GM12878 (cell line): ENCODE results near the gene DAB2IP. TPM values are rescaled to one million over a fixed set of nuclear protein-coding genes. Genes with fewer than 3 reads are reported as not detected.

ENCODE experiments used
- ATAC-seq: fragments of 200-7000 bp; cut with Tn5 transposase; 3 replicates; pipeline ENCODE4 v1.9.1; 2020; ENCODE audit warnings: mild to moderate bottlenecking, moderate library complexity
- BruUV-seq: library from RNA; stranded (reverse); fragments of 400-500 nt; replicated peaks from 2 replicates; lab custom pipeline; 2021; lab: Mats Ljungman, UMichigan
- CTCF ChIA-PET: fragments of 300-600 bp; sonication (Branson Sonifier 250); formaldehyde crosslinking; extraction: SDS; loops from one replicate; lab custom pipeline; 2021; ENCODE audit warnings: inconsistent platforms; lab: Yijun Ruan, JAX
- POLR2A ChIA-PET: fragments of 350-600 bp; formaldehyde crosslinking; extraction: SDS; loops from one replicate; lab custom pipeline; 2021; ENCODE audit warnings: inconsistent platforms; lab: Charles Lee
- RAD21 ChIA-PET: fragments of 300-600 bp; sonication (Branson Sonifier 250); formaldehyde crosslinking; loops from one replicate; lab custom pipeline; 2023; ENCODE audit warnings: antibody characterized with exemption; ENCODE audit not compliant: unreplicated experiment; lab: Charles Lee
- SMC1A ChIA-PET: fragments of 300-600 bp; sonication (Branson Sonifier 250); formaldehyde crosslinking; loops from one replicate; lab custom pipeline; 2023; ENCODE audit not compliant: unreplicated experiment, uncharacterized antibody; lab: Charles Lee
- DNase-seq: peaks from one replicate; pipeline ENCODE4 v3.0.0-alpha.2; 2011; ENCODE audit warnings: low read depth, low spot score
- FAIRE-seq: peaks from 3 replicates; lab custom pipeline; 2011; peaks lifted over from hg19 to GRCh38; lab: Jason Lieb, UNC
- H2AFZ ChIP-seq: 2 replicates; pipeline ENCODE4 v1.6.0; 2011; ENCODE audit warnings: low read depth, low read length, control low read depth; ENCODE audit not compliant: control insufficient read depth
- H3K27ac ChIP-seq: 2 replicates; pipeline ENCODE4 v1.5.1; 2011; ENCODE audit warnings: control low read depth; ENCODE audit not compliant: control insufficient read depth, insufficient read depth
- H3K27me3 ChIP-seq, 2 experiments: replicated peaks in 1 of 2; 2 replicates each; pipeline versions ENCODE4 v1.6.0 to v1.6.1; 2011; ENCODE audit warnings: low read length in 1 of 2; ENCODE audit not compliant: control insufficient read depth in 2 of 2, insufficient read depth in 2 of 2
- H3K36me3 ChIP-seq, 2 experiments: 2 replicates each; pipeline ENCODE4 v1.5.1; 2011; ENCODE audit warnings: low read length in 1 of 2; ENCODE audit not compliant: control insufficient read depth in 2 of 2, insufficient read depth in 2 of 2
- H3K4me1 ChIP-seq: 2 replicates; pipeline ENCODE4 v1.6.1; 2011; ENCODE audit warnings: mild to moderate bottlenecking, low read length, moderate library complexity, mixed read lengths; ENCODE audit not compliant: control insufficient read depth, insufficient read depth
- H3K4me2 ChIP-seq: 2 replicates; pipeline ENCODE4 v1.6.0; 2011; ENCODE audit warnings: control low read depth; ENCODE audit not compliant: control insufficient read depth, insufficient read depth
- H3K4me3 ChIP-seq: fragments of 200-600 bp; sonication (generic); 2 replicates; pipeline ENCODE4 v1.5.1; 2016
- H3K79me2 ChIP-seq: 2 replicates; pipeline ENCODE4 v1.6.0; 2011; ENCODE audit warnings: low read length; ENCODE audit not compliant: control insufficient read depth, insufficient read depth
- H3K9ac ChIP-seq: 2 replicates; pipeline ENCODE4 v1.8.0; 2011; ENCODE audit warnings: low read length, control low read depth, mixed read lengths; ENCODE audit not compliant: control insufficient read depth, insufficient read depth
- H3K9me3 ChIP-seq: replicated peaks from 3 replicates; pipeline ENCODE4 v1.5.1; 2011; ENCODE audit warnings: mild to moderate bottlenecking, low read length; ENCODE audit not compliant: control insufficient read depth, insufficient read depth
- H4K20me1 ChIP-seq: 2 replicates; pipeline ENCODE4 v1.6.0; 2011; ENCODE audit not compliant: control insufficient read depth, insufficient read depth
- GABPA ChIP-seq: IDR thresholded peaks from 2 replicates; pipeline ENCODE4 v1.6.1; 2014; ENCODE audit warnings: antibody characterized with exemption, low read depth, mild to moderate bottlenecking, inconsistent platforms
- HDAC6 ChIP-seq: fragments of 200-600 bp; sonication (generic); IDR thresholded peaks from one replicate; pipeline ENCODE4 v1.8.0; 2017; ENCODE audit warnings: antibody characterized with exemption; ENCODE audit not compliant: unreplicated experiment
- JUNB ChIP-seq: IDR thresholded peaks from 2 replicates; pipeline ENCODE4 v1.6.1; 2016; ENCODE audit warnings: antibody characterized with exemption, mild to moderate bottlenecking
- KDM1A ChIP-seq: fragments of 200-600 bp; sonication (generic); IDR thresholded peaks from 2 replicates; pipeline ENCODE4 v1.6.1; 2016; ENCODE audit warnings: borderline replicate concordance
- NFXL1 ChIP-seq: fragments of 450-650 bp; IDR thresholded peaks from 2 replicates; pipeline ENCODE4 v1.6.1; 2017; ENCODE audit warnings: antibody characterized with exemption, mild to moderate bottlenecking, borderline replicate concordance
- NR2C1 ChIP-seq: fragments of 450-650 bp; IDR thresholded peaks from 2 replicates; pipeline ENCODE4 v1.6.1; 2017; ENCODE audit warnings: antibody characterized with exemption, mild to moderate bottlenecking, moderate library complexity
- PAX5 ChIP-seq: IDR thresholded peaks from 2 replicates; pipeline ENCODE4 v1.6.1; 2011; ENCODE audit warnings: low read depth, low read length, borderline replicate concordance
- PAX8 ChIP-seq: fragments of 450-650 bp; IDR thresholded peaks from 2 replicates; pipeline ENCODE4 v1.6.1; 2017; ENCODE audit warnings: mild to moderate bottlenecking, moderate library complexity
- PML ChIP-seq: IDR thresholded peaks from 2 replicates; pipeline ENCODE4 v1.6.1; 2012; ENCODE audit warnings: low read length, inconsistent platforms
- RBBP5 ChIP-seq: fragments of 200-600 bp; sonication (generic); conservative IDR thresholded peaks from 2 replicates; pipeline ENCODE4 v1.6.1; 2016
- RELB ChIP-seq: fragments of 450-650 bp; IDR thresholded peaks from 2 replicates; pipeline ENCODE4 v1.6.1; 2017; ENCODE audit warnings: low read depth, mild to moderate bottlenecking, moderate library complexity
- SMAD5 ChIP-seq: IDR thresholded peaks from 2 replicates; pipeline ENCODE4 v1.6.1; 2016; ENCODE audit warnings: antibody characterized with exemption, low read depth
- SMC3 ChIP-seq: IDR thresholded peaks from 2 replicates; pipeline ENCODE4 v1.6.1; 2011; ENCODE audit warnings: low read length, improper control_type of control experiment, borderline replicate concordance
- SP1 ChIP-seq: IDR thresholded peaks from one replicate; pipeline ENCODE4 v1.6.1; 2011; ENCODE audit warnings: low read depth, low read length
- TAF1 ChIP-seq: IDR thresholded peaks from 2 replicates; pipeline ENCODE4 v1.6.1; 2011; ENCODE audit warnings: mild to moderate bottlenecking, low read depth, low read length, borderline replicate concordance
- WRNIP1 ChIP-seq: IDR thresholded peaks from 2 replicates; pipeline ENCODE4 v1.6.1; 2011; ENCODE audit warnings: low read depth, low read length, improper control_type of control experiment, borderline replicate concordance
- ZBTB11 ChIP-seq: fragments of 450-650 bp; formaldehyde crosslinking; IDR thresholded peaks from 2 replicates; pipeline ENCODE4 v1.5.0; 2022; ENCODE audit warnings: mild to moderate bottlenecking, missing genetic modification characterization
- ZNF274 ChIP-seq: IDR thresholded peaks from one replicate; pipeline ENCODE4 v1.8.0; 2011; ENCODE audit not compliant: insufficient read length, insufficient read depth
- WGBS: methylation state at CpG from one replicate; pipeline ENCODE4 v1.1.6; 2016; ENCODE audit warnings: low lambda C conversion rate; ENCODE audit not compliant: insufficient replicate concordance, insufficient coverage; ENCODE audit errors: missing lambda C conversion rate; 5-methylcytosine and 5-hydroxymethylcytosine counted together
- in situ Hi-C: fragments of 300-500 bp; cut with MboI; formaldehyde crosslinking; loops from 9 replicates; pipeline ENCODE4 v1.14.3; 2018; ENCODE audit warnings: mixed read lengths
- intact Hi-C: fragments of 100-400 bp; cut with micrococcal nuclease; formaldehyde crosslinking; loops from one replicate; pipeline ENCODE4 v1.14.2; 2022; ENCODE audit not compliant: unreplicated experiment
- polyA plus RNA-seq, 11 experiments: library from polyadenylated mRNA; depleted of rRNA in 4 of 11; unstranded in 6 of 11; stranded (reverse) in 5 of 11; fragments of >200 nt; fragmentation: Nextera tagmentation in 4 of 11; fragmentation: Illumina TruSeq in 1 of 11; extraction: Ambion mirVana in 4 of 11; extraction: Trizol in 1 of 11; gene quantifications; 1 replicate in 1 of 11; 2 replicates in 10 of 11; pipeline versions ENCODE4 v1.2.1 to v1.2.3, GENCODE V29; 2011 to 2016; ENCODE audit warnings: inconsistent platforms in 2 of 11, missing spikeins in 2 of 11, low read depth in 1 of 11
- total RNA-seq, 4 experiments: library from RNA; depleted of rRNA in 3 of 4; stranded (reverse); fragments of >200 nt in 3 of 4; fragmentation: Illumina TruSeq in 1 of 4; extraction: Trizol in 1 of 4; gene quantifications; 2 replicates each; pipeline versions ENCODE4 v1.2.1 to v1.2.3, GENCODE V29; 2013 to 2021
- TF ChIP-seq, protein P1 (sequence below): fragments of 450-650 bp; IDR thresholded peaks from 2 replicates; pipeline ENCODE4 v1.6.1; 2017; ENCODE audit warnings: borderline replicate concordance

DAB2IP gene
- total and polyA plus RNA-seq, 10 of the 15 experiments (the other 5 are each of a cell fraction or from before 2014, with no cell fraction given): 0.03 to 0.38 (median 0.14) TPM; not detected in 6

GRCh38 chr9:121763561-121764370 lies 112.3 kb downstream of the DAB2IP start (continued):
- no peak for TF ChIP-seq ZBTB11
- no peak for TF ChIP-seq KDM1A
- no peak for TF ChIP-seq GABPA

- DNase-seq: no peak
- Histone ChIP-seq H3K4me1 (no peaks in the 10 kb centered on the region), H2AFZ (no peak overlapping the region), H3K27me3 (no peaks in the 10 kb centered on the region; a peak in 1 of 4 replicates), H3K79me2 (no peaks in the 10 kb centered on the region), H3K4me3 (no peak overlapping the region), H3K27ac (no peak overlapping the region), H3K9ac (no peak overlapping the region), H3K4me2 (no peak overlapping the region), H4K20me1 (no peaks in the 10 kb centered on the region), H3K36me3 (no peaks in the 10 kb centered on the region), H3K9me3 (no peaks in the 10 kb centered on the region)
- ChIA-PET POLR2A (no interaction called here), CTCF (no interaction called here), SMC1A (no interaction called here), RAD21 (no interaction called here)
- ATAC-seq: no peak
- intact Hi-C loops (no loop called here), in situ Hi-C loops (no loop called here)
- 40% methylated on average over 9 of the region's 9 CpGs for WGBS
- FAIRE-seq: no peak
- no TSS peak for BruUV-seq
- TF ChIP-seq NFXL1 (no peak), TAF1 (no peak), PAX8 (no peak), NR2C1 (no peak), HDAC6 (no peak), JUNB (no peak), SMAD5 (no peak), SMC3 (no peak), SP1 (no peak), PAX5 (no peak), RBBP5 (no peak), WRNIP1 (no peak), ZNF274 (no peak), RELB (no peak), PML (no peak)
- TF ChIP-seq, protein P1, sequence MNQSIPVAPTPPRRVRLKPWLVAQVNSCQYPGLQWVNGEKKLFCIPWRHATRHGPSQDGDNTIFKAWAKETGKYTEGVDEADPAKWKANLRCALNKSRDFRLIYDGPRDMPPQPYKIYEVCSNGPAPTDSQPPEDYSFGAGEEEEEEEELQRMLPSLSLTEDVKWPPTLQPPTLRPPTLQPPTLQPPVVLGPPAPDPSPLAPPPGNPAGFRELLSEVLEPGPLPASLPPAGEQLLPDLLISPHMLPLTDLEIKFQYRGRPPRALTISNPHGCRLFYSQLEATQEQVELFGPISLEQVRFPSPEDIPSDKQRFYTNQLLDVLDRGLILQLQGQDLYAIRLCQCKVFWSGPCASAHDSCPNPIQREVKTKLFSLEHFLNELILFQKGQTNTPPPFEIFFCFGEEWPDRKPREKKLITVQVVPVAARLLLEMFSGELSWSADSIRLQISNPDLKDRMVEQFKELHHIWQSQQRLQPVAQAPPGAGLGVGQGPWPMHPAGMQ: no peak
These were observed 112.9 kb downstream of the DAB2IP start for GRCh38 chr9:121764371-121764730.
